Iris pigment epithelial cell (primary cell): ENCODE results near the gene ANKFY1.
"Not testable (repeated sequence)": the region's sequence is repeated elsewhere in the genome, so short reads cannot be mapped to it uniquely, and the experiment has no call there.

Experiments
- DNase-seq: peaks from one replicate; pipeline ENCODE4 v3.0.0-alpha.2; 2011; ENCODE audit warnings: low read depth

The ANKFY1 gene

GRCh38 chr17:4215882-4216570 lies 47.8 kb downstream of the ANKFY1 start:
- no peak for DNase-seq

DNA sequence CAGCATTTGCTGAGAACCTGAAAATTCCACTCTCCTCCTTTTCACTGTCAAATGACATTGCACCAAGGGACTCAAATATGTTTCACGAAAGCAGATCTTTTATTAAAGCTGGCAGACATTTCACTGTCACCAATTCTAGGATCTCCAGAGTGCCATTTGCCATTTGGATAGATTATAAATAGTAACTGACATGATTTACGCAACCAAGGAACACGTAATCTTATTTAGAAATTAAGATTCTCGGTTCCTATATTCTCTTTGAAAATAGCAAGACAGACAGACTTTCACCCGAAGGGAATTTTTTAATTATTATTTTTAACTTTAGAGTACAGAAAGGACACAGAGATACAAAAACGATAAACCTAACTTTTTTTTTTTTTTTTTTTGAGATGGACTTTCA lies 49.6 kb downstream of the ANKFY1 start:
- no peak for DNase-seq

- no peak for DNase-seq
Observed at GRCh38 chr17:4209611-4210010, 54.2 kb downstream of the ANKFY1 start.

- DNase-seq, result no peak
Observed at GRCh38 chr17:4208238-4208637, 55.5 kb downstream of the ANKFY1 start.

- DNase-seq, result peak; percentile 44
Observed at GRCh38 chr17:4206962-4207361, 56.8 kb downstream of the ANKFY1 start.

- no peak for DNase-seq
Observed at GRCh38 chr17:4205917-4206316, 57.9 kb downstream of the ANKFY1 start.

DNA sequence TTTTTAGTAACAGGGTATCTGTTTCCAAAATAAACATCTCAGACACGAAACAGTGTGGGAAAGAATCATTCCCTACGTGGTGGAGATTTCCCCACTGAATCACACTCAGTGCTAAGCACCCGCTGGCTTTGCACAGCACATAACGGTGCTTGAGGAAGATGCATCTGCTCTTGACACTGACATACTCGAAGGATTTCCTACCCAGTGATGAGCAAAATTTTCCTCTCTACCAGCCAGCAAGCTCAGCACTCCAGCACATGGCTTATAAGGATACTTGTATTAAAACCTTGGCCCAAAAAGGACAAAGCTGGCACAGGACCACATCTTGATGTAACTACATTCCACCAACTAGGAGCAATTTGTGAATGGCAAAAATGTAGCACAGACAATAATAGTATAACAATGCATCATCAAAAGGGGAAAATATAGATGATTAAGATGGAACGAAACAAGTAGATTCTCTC lies 59.0 kb downstream of the ANKFY1 start:
- DNase-seq, result peak; percentile 93

DNA sequence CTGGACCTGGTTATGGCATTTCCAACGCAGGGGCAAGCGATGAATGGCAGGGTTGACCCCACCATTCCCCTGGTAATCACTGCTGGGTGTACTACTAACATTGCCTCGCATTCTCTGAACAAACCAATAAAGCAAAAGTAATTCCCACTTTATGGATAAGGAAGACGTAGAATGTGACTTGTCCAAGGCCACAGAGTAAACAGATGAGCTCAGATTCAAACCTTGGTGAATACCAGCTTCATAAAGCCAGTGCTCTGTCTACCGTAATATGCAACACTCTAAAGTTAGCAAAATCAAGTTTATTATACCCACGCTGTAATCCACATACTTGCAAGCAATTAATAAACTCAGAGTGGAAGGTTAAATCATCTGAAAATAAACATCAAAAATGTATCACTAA lies 59.6 kb downstream of the ANKFY1 start:
- DNase-seq, result peak; percentile 14

DNA sequence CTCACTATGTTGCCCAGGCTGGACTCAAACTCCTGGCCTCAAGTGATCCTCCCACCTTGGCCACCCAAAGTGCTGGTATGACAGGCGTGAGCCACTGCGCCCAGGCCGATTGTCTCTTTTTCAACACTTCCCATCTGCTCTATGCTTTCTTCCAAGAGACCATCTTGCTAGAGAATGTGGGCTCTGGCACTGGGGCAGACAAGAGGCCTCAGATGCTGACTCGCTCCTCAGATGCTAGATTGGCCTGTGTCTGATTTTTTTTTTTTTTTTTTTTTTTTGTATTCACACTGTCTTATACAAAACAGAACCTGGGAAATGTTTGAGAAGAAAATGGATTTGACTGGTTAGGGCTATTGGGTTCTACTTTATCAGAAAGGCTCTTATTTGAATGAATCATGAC lies 62.6 kb downstream of the ANKFY1 start:
- no peak for DNase-seq

DNA sequence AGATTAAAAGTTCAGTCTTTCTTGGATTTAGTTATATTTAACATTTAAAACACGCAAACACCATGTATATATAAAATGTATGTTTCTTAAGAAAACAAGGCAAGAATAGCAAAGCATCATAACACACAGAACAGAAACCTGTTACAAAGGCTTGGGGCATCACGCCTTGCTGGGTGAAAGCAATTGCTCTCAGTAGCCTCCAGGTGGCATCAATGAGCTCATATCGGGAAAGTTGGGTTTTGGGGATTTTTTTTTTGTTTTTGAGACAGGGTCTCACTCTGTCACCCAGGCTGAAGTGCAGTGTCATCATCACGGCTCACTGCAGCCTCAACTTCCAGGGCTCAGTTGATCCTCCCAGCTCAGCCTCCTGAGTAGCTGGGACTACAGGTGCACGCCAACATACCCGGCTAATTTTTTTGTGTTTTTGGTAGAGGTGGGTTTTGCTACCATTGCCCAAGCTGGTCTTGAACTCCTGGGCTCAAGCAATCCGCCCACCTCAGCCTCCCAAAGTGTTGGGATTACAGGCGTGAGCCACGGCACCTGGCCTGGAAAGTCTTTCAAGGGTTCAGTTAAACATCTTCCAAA lies 63.9 kb downstream of the ANKFY1 start:
- peak; percentile 35 for DNase-seq

DNA sequence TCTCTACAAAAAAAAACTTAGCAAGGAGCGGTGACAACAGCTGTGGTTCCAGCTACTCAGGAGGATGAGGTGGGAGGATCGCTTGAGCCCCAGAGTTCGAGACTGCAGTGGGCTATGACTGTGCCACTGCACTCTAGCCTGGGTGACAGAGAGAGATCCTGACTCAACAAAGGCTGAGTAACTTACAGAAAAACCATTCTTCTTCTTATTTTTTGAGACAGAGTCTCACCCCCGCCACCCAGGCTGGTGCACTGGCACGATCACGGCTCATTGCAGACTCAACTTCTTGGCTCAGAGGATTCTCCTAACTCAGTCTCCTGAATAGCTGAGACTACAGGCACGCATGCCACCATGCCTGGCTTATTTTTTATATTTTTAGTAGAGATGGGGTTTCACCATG lies 64.8 kb downstream of the ANKFY1 start:
- DNase-seq, result no peak

GRCh38 chr17:4195306-4195705 lies 68.5 kb downstream of the ANKFY1 start:
- DNase-seq, result peak; percentile 74

GRCh38 chr17:4194796-4195195 lies 69.0 kb downstream of the ANKFY1 start:
- no peak for DNase-seq

DNA sequence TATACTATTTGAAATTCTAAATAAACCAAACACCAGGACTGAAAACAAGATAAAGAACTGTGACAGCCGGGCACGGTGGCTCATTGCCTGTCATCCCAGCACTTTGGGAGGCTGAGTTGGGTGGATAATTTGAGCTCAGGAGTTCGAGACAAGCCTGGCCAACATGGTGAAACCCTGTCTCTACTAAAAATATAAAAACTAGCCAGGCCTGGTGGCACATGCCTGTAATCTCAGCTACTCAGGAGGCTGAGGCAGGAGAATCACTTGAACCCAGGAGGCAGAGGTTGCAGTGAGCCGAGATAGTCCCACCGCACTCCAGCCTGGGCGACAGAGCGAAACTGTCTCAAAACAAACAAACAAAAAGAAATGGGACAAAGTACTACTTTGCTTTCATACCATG lies 73.0 kb downstream of the ANKFY1 start:
- DNase-seq, result not testable (repeated sequence)

GRCh38 chr17:4189280-4189679 lies 74.5 kb downstream of the ANKFY1 start:
- DNase-seq, result no peak

- DNase-seq, result no peak
Observed at GRCh38 chr17:4188076-4188475, 75.7 kb downstream of the ANKFY1 start.

DNA sequence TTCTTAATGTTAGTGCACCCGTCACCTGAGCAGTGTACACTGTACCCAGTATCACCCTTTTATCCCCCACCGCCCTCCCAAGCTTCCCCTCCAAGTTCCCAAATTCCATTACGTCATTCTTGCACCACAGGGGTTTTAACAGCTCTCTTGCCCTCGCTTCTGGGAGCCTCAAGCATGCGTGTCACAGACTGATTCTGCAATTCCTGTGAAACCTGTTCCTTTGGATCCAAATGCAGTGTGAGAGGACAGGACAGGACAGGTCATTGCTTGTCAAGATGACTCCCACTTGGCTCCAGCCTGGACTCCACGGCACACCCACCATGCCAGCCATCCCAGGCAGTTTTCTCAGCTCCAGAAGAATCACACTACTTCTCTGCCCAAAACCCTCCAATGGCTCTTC lies 76.7 kb downstream of the ANKFY1 start:
- DNase-seq, result no peak

DNA sequence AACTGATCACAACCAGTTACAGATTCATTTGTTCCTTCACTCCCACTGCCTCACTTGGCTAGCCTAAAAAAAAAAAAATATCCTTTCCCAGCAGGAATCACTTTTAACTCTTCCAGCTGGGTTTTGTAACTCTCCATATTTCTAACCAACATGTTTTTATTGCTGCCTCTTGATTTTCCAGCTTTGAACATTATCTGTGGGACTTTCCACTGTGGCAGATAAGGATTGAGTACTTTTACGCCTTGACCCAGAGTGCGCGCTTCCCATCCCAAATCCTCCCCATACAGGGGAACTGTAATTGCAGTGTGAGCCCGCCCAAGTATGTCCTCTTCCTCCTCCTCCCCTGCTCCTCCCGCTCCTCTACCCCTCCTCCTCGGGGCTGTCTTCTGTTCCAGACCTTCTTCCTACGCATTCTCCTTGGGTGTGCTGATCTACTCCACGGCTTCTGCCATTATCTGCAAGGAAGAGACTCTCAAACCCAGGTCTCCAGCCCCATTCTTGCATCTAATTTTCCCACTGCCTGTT lies 77.4 kb downstream of the ANKFY1 start:
- no peak for DNase-seq

- no peak for DNase-seq
Observed at GRCh38 chr17:4185656-4186055, 78.1 kb downstream of the ANKFY1 start.

GRCh38 chr17:4184811-4185210 lies 79.0 kb downstream of the ANKFY1 start:
- no peak for DNase-seq

- no peak for DNase-seq
Observed at GRCh38 chr17:4182043-4182442, 81.7 kb downstream of the ANKFY1 start.

DNA sequence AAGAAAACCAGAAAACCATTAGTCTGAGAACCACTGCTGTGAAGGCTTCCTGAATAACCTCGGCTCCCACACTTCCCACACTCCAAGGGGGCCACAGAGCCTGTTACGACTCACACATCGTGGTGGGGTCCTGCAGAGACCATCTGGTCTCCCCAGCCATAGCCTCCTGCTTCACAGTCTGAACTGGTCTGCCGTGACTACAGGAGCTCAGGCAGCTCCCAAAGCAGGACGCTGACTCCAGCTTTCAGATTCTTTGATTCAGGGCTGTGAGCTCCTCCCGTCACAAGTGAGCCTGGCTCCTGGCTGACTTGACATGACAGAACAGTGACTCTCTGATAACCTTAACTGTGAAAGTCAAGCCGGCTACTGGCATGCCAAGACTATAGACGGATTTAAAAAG lies 83.0 kb downstream of the ANKFY1 start:
- no peak for DNase-seq

- DNase-seq, result peak; percentile 8
Observed at GRCh38 chr17:4179071-4179470, 84.7 kb downstream of the ANKFY1 start.

GRCh38 chr17:4178651-4179050 lies 85.1 kb downstream of the ANKFY1 start:
- DNase-seq, result no peak
